ENCODE results near the gene PTPRN2.
"Not testable (repeated sequence)": the region's sequence is repeated elsewhere in the genome, so short reads cannot be mapped to it uniquely, and the experiment has no call there.

PTPRN2 gene

GRCh38 chr7:158508802-158509385 is 78.7 kb downstream of the PTPRN2 start:
- no peak for DNase-seq

DNA sequence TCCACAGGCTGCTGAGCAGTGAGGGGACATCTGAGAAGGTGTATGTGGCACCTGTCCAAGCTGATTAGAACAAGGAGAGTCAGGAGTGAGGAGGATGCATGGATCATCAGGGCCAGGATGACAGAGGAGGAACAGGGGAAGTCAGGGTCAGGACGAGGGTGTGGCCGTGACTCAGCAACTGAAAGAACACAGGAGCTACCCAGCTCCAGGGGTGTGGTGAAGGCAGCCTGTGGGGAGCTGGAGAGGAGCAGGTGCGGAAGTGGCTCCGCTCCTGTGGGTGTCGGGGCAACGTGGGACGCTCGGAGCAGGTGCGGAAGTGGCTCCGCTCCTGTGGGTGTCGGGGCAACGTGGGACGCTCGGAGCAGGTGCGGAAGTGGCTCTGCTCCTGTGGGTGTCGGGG is 79.3 kb downstream of the PTPRN2 start:
- not testable (repeated sequence) for DNase-seq

- DNase-seq = no peak
Observed at GRCh38 chr7:158507917-158508316, 79.7 kb downstream of the PTPRN2 start.

DNA sequence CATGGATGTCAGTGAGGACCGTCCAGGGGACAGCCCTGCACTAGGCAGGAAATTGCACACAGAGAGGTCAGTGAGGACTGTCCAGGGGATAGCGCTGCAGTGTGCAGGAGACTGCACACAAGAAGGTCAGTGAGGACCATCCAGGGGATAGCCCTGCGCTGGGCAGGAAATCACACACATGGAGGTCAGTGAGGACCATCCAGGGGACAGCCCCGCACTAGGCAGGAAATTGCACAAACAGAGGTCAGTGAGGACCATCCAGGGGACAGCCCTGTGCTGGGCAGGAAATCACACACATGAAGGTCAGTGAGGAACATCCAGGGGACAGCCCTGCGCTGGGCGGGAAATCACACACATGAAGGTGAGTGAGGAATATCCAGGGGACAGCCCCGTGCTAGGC is 80.4 kb downstream of the PTPRN2 start:
- not testable (repeated sequence) for DNase-seq

DNA sequence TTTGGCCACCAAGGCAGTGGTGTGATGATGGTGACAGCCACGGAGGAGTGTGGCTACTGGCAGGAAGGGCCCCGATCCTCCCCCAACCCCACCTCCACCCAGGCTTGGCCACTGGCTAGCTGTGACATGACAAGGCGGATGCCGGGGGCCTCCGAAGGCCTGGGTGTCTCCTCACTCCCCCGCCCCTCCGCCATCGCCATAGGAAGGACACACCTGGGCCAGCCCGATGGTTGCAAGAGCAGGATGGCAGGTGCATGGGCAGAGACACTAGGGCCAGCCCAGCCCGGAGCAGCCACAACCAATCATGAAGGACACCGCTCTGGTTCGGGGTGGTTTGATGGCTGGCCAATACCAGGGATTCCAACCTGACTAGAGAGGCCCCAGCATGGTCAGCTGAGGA is 81.0 kb downstream of the PTPRN2 start:
- no peak for DNase-seq

GRCh38 chr7:158505683-158506082 is 81.9 kb downstream of the PTPRN2 start:
- no peak for DNase-seq

GRCh38 chr7:158502068-158502750 is 85.4 kb downstream of the PTPRN2 start:
- no peak for DNase-seq

- no peak for DNase-seq
Observed at GRCh38 chr7:158501393-158502067, 86.1 kb downstream of the PTPRN2 start.

DNA sequence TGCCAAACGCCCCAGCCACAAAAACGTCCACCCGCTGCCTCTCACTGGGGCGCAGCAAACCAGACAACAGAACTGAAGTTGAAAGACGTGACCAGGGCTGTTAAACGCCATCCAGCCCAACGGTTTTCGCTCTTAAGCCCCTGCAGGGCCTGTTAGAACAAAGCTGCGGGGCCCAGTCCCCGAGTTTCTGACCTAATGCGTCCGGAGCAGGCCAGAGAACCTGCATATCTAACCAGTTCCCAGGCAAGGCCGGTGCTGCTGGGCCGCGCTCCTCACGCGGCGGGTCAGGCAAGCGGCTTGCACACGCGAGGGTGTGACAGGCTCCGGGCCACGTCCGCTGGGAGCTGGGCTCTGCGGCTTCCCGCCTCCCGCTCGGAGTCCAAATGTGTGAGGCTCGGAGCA is 87.0 kb downstream of the PTPRN2 start:
- no peak for DNase-seq

GRCh38 chr7:158499082-158499455 is 88.6 kb downstream of the PTPRN2 start:
- no peak for DNase-seq

DNA sequence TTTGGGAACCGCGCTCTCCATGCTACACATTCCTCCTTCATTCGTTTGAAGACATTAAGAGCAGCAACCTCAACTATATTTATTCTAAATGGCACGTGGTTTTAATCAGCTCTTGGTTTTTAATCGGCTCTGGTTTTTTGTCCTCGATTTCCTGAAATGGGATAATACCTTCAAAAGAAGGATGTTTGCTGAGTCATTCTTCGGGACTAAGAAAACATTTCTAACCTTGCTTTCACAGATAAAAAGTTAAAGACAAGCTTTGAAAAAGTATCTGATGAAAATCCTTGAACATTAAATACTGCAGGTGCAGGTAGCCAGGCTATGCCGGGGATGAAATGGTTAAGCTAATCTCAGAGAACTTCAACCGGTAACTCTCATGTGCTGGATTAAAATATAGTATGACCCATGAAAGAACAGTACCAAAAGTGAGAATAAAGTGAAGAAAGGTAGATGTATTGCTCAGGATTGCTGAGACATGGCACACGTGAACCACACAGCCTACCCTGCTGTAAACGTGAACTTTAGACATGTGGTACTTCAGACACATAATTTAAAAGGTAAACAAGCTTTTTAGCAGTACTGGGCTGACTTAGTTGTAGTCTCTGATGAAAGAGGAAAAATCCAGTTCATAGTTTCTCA is 89.1 kb downstream of the PTPRN2 start:
- DNase-seq = no peak

GRCh38 chr7:158497627-158498026 is 90.0 kb downstream of the PTPRN2 start:
- DNase-seq = no peak

- no peak for DNase-seq
Observed at GRCh38 chr7:158495786-158496185, 91.8 kb downstream of the PTPRN2 start.

- no peak for DNase-seq
Observed at GRCh38 chr7:158495216-158495615, 92.4 kb downstream of the PTPRN2 start.

GRCh38 chr7:158494643-158495042 is 93.0 kb downstream of the PTPRN2 start:
- DNase-seq = no peak

DNA sequence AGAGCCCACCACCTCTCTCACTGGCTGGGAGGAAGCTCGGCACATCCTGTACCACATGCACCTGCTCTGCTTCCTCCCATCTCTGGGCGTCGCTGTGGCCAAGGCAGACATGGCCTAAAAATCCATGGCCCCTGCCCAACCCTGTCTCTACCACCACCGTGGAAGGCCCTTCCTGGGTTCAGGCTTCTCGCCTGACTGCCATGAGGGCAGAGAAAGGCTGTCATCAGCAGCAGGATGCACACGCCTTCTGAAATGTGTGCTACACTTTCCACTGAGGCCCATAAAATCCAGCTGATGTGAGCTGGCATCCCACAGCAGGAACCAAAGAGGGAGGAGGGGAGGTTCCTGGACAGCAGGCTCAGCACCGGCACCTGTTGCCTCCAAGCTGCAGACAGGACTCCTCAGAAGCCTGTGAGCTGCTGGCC is 93.4 kb downstream of the PTPRN2 start:
- no peak for DNase-seq

DNA sequence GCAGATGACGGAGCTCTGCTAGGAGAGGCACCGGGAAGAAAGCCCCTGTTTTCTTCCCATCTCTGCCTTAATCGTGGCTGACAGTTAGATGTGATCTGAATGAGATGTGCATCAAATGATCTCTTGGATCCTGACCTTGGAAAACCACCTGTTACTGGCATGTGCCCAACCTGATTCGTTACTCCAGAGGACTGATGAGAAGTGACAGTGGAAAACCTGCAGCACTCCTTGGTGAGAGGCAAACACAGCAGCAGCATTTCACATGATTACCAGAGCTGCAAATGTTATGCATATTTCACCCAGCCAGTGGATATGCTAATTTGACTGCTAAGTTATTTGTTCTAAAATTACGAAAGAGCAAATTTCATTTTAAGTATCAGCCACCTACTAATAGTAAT is 95.3 kb downstream of the PTPRN2 start:
- no peak for DNase-seq

DNA sequence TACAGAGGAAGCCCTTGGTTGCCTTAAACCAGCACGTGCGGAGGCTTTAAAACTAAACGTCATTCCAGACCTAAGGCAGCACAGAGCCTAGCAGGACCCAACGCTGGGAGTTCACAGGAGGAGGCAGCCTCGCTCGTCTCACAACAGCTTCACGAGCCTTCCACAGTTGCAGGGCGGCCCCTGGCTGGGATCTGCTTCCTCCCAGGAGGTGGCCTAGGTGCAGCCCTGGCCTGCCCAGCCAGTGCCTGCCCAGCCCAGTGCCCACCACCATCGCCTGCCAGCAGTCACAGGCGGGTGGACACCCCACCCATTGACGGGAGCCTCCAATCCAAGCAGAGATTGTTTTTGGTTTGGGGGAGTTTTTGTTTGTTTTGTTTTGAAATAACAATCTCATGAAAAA is 96.5 kb downstream of the PTPRN2 start:
- no peak for DNase-seq

DNA sequence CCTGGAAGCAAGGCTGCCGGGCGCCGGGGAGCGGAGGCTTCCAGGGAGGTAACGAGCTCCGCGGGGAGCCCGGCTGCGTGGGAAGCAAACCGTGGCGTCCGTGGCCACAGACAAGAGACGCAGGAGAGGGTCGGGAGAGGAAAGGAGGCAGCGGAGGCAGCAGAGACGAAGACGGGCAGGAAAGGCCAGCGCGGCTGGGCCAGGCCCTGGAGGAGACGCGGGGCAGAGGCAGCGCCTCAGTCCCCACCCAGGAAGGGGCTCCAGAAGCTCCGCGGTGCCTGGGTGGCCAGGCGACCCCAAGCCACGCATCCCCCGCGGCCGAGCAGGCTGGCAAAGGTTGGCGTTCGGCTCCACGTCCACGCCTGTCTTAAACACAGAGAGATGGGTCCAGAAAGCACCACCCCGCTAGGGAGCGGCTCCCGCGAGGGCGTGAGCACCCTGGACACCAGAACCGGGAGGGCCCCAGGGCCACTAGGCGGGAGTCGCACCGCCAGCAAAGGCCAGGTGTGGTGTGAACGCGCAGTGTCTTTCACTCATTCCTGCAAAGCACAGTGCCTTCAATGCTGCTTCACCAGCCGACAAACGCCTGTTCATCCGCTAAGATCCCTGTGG is 97.3 kb downstream of the PTPRN2 start:
- DNase-seq = no peak

DNA sequence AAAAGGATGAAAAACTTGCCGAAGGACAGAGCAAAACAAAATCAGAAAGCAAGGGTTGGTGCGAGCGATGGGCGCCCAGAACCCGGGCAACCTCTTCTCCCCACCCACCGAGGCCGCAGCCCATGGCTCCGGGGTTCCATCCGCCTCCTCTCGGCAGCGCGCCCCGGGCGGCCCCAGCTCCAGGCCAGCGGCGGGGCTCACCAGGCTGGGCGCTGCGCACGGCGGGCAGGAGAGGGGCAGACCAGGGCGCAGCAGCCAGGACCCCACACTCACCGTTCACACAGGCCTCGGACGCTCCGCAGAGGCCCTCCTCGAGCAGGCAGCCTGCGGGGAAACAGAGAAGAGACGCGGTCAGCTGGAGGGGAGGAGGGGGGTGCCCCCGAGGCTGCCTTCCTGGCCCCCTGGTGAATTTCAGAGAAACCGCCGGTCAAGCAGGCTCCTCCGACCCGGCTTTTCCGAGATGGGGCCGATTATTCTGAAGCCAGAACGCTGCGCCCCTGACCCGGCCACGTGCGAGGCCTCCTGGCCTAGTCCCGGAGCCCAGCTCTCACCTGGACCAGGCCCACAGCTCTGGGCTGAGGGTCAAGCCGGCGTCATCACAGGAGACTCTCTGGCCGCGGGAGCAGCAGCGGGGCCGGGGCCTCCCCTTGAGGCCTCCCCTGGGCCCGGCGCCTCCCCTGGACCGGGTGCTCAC is 98.0 kb downstream of the PTPRN2 start:
- DNase-seq = no peak

DNA sequence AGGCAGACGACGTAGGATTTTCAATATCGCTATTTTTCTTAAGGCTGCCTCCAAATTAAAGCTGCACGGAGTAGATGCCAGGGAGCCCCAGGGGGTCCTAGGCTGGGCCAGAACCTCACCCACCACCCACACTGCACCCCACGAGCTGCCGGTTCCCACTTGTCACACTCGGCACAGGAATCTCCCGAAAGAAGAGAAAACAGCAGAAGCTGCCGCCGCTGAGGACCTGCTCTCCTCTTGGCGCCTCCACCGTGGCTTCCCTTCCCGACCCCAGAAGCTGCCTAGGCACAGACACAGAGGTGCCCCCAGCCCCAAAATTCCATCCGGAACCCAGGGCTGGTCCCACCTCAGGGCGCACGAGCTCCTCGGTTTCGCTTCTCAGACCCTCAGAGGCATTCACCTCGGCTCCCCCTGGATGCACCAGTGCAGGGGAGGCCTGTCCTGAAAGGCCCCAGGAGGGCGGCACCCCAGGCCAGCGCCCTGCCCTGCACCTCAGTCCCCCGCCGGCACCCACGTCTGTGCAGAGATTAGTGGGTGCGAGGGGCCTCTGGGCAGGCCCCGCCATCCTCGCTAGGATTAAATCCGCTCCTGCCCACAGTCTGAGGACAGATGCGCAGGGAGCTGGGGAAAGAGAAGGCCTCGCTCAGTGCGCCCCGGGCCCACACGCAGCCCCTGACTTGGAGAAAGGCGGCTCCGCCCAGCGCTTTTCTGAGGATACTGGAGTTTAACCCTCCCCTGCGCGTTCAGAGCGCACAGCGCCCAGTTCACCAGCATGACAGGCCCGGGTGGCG is 99.2 kb downstream of the PTPRN2 start:
- DNase-seq = no peak

DNA sequence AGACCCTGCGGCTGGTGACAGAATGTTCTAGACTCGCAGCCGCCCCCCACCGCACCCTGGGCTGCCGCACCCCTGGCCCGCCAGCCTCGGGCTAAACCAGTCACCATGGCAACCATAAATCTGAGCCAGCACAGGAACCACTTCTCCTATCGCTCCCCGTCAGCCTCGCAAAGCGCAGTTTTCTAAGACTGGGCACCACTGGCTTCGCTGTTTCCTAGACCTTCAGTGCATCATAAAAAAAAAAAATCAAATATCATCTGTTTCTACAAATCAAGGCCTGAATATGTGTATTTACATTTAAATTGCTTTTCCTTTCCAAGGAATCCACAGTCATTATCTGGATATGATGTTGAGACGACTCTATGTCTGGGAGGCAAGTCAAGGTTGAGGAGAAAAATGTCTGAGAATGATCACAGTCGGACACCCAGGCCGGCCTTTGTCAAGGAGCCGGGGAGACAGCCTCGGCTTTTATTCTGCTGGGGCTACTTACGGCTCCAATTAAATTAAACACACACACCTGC is 99.9 kb downstream of the PTPRN2 start:
- DNase-seq = no peak
